ENCODE data around the gene PEMT.

PEMT gene

GRCh38 chr17:17505151-17505550 is 86.4 kb downstream of the PEMT start:
- DNase-seq = no peak

DNA sequence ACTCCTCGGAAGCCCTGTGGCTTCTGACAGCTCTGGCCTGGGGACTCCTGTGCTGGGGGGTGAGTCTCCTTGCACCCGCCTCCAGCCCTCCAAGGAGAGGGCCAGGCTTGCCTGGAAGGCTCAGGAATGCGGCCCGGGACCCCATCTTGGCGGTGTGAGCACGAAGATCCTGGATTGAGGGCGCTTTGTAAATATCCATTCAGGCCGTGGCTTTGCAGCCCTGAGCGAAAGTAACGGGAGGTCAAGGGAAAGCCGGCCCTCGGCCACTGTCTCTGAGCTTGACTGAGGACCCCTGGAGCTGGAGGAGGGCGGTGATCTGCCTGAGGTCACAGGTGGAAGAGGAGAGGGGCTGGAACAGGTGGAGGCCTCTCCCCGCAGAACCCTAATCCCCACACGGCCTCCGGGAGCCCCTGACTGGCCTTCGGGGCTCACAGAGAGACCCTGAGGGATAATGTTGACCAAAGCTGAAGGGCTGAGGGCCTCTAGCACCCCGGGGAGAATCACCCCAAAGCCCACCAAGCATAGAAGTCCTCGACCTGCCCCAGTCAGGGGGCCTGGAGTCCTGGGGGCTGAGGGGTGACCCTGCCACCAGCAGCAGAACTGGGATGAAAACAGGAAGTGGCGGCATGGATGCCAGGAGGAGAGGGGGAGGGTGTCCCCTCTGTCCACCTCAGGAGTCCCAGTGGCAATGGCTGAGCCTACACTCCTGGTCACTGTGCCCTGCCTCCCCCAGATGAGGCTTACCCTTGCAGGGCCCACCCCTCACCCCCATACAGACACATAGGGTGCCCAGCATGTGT is 87.0 kb downstream of the PEMT start:
- no peak for DNase-seq

- DNase-seq = peak in 34 of 56 donors; percentile 13 to 74 (median 39)
Observed at GRCh38 chr17:17503566-17504130, 87.9 kb downstream of the PEMT start.

GRCh38 chr17:17502741-17503565 is 88.6 kb downstream of the PEMT start:
- DNase-seq = no peak

DNA sequence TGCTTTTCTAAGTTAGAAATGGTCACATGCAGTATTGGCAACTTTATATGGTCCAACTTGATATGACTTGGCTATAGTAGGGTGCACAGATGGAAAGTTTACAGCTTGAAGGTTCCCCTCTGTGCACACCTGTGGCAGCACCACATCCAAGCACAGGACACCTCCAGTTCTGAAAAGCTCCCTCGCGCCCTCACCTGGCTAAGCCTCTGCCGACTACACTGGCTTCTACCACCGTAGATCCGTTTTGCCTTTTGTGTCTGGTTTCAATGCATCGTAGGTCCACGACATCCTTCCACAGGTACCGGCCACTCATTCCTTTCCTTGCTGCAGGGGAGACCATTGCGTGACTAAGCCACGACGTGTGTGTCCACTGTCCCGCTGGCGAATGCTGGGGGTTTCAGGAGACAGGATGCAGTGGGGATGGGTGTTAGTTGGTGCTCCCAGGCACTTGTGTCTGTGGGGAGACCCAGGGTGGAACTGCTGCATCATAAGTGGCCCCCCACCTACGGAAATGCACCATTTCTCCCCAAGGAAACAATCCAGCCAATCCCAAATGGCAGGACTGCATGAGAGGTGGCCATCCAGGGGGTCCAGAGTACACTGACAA is 90.4 kb downstream of the PEMT start:
- DNase-seq = peak in 1 of 56 donors; percentile 39

DNA sequence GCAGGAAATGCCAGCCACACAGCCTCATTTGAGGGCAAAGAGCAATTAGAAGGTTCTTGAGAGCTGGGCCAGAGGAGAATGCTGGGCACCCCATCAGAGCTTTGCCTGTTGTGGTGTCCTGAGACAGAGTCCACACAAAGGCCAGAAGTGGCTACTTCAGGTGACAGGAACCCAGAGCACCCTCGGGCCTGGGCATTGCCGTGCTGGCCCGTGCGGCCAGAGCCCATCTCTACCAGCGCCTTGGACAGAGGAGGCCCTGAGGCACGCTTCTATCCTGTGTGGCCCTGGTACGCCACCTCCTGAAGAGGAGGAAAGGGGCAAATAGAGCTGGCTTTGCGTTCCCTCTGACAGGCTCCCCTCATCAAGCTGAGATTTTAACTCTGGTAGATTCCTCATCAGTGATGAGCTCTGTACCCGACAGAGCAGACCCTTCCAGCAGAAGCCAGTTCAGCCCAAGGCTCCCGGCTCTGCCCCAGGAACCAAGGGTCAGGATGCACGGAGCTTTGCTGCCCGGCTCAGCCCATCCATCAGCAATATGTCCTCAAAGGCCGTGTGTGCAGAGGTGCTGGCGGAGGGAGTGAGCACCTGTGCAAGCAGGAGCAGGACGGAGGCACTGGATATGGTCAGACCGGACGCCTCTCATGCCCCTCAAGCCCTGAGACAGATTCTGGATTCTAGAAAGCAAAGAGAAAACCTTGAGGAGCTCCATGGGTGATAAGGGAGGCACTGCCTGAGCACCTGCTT is 91.9 kb downstream of the PEMT start:
- no peak for DNase-seq

- no peak for DNase-seq
Observed at GRCh38 chr17:17498606-17499301, 92.8 kb downstream of the PEMT start.

GRCh38 chr17:17497845-17498520 is 93.5 kb downstream of the PEMT start:
- no peak for DNase-seq

- DNase-seq = no peak
Observed at GRCh38 chr17:17497065-17497844, 94.3 kb downstream of the PEMT start.

GRCh38 chr17:17496189-17497064 is 95.1 kb downstream of the PEMT start, which contains the start of gene RASD1:
Gene RASD1, minus strand, starts transcription at chr17:17496395. Its CDS starts 214 bp downstream, at chr17:17496181.
- DNase-seq = peak; percentile 54 to 93 (median 84)

- DNase-seq = peak in 14 of 56 donors; percentile 45 to 78 (median 56)
Observed at GRCh38 chr17:17495536-17496188, 95.8 kb downstream of the PEMT start.

DNA sequence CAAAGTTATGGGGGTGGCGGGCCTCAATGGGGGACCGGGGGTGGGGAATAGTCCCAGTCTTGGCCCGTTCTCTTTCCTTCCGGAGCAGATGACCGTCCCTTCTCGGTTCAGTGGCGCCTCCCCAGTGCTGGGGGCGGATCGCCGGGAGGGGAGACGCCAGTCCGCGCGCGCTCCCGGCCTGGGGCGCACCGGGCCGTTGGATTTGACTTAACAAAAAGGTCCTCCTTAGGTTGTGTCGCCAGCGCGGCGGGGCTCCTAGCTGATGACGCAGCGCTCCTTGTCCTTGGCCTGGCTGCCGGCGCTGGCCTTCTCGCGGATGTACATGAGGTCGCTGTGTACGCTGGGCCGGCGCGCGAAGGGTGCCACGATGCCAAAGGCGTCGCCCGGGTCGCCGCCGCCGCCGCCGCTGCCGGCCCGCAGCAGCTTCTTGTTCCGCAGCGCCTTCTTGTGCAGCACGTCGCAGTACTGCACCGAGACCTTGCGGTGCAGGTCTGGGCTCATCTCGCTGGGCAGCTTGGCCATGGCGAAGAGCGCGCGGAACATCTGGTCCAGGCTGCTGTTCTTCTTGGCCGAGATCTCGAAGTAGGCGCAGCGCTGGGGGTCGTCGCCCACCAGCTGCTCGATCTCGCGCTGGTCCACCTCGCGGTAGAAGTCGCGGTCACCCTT is 96.5 kb downstream of the PEMT start:
- DNase-seq = peak in 27 of 56 donors; percentile 10 to 65 (median 46)

- DNase-seq = peak in 2 of 56 donors; percentile 55 to 57
Observed at GRCh38 chr17:17494499-17494869, 97.0 kb downstream of the PEMT start.

- DNase-seq = no peak
Observed at GRCh38 chr17:17493986-17494466, 97.5 kb downstream of the PEMT start.

DNA sequence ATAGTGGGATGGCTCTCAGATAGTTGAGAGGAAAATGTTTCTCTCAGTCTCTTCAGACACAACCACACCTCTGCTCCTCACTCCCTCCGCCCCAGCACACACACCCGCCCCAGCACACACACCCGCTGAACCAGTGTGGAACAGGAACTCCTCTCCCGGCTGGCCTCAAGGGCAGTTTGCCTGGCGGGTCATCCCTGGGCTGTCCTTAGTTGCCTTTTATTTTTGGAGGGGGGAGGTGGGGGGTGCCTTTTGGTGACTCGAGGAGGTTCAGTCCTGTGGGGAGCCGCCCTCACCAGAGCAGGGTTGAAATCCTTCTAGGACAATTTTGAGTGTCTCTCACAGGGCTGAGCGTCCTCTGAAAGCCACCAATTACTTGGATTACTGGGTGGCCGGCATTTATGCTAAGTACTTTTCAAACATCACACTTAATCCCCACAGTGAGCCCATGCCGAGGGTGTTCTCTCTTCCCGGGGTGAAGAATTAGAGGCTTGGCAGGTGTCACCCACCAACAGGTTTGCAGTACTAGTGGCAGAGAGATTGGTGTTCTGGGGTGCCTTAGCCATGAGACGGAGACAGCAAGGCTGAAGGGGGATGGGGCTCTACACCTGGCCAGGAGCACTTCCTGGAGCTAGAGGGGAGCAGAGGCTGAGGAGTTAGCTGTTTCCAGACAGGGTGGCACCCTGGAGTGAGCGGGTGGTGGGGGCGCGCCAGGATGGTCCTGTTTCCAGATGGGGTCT is 98.1 kb downstream of the PEMT start:
- DNase-seq = peak in 7 of 56 donors; percentile 12 to 41 (median 24)

DNA sequence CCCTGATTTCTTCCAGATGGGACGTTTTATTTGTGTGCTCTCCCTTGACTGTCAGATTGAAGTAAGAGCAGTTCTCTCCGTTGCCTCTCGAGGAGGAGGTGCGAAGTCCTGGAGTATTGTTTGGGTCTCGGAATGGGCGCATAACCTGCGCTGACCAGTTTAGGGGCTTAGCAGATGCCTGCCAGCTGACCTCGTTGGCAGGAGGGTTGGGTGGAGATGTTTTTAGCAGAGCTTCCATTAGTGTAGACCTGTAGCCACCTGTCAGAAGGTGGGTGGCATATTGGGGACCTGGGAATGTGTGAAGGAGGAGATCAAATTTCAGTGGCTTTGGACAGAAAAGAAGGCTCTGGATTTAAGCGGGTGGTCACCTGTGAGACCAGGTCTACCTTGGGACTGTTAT is 98.9 kb downstream of the PEMT start:
- DNase-seq = no peak

All from nucleus accumbens (tissue), 56 donors.